GM19455 (cell line): ENCODE measurements around the gene FGF14.
A peak's percentile ranks its signal among the peaks of the same experiment; 100 is the strongest.

ENCODE experiments used
- ATAC-seq: cut with Tn5 transposase; IDR thresholded peaks from one replicate; pipeline ENCODE4 v1.9.1; 2021; ENCODE audit not compliant: unreplicated experiment

Gene FGF14

DNA sequence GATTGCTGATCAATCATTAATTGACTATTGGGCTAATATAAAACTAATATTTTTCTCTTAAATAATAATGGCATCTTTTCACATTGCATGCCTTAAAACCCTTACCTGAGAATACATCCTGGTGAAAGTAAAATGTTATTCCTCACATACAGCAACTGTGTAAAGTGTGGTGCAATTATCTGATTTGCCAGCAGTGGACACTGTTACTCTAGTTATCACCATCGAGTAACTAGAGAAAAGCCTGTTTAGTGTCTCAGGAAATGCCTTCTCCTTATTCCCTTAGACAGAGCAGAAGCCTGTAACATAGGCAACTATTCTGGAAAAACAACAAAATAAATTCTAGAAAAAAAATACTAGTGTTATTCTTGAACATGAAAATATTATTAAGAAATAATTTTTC lies 459.8 kb downstream of the FGF14 start:
- ATAC-seq, result peak; percentile 50

DNA sequence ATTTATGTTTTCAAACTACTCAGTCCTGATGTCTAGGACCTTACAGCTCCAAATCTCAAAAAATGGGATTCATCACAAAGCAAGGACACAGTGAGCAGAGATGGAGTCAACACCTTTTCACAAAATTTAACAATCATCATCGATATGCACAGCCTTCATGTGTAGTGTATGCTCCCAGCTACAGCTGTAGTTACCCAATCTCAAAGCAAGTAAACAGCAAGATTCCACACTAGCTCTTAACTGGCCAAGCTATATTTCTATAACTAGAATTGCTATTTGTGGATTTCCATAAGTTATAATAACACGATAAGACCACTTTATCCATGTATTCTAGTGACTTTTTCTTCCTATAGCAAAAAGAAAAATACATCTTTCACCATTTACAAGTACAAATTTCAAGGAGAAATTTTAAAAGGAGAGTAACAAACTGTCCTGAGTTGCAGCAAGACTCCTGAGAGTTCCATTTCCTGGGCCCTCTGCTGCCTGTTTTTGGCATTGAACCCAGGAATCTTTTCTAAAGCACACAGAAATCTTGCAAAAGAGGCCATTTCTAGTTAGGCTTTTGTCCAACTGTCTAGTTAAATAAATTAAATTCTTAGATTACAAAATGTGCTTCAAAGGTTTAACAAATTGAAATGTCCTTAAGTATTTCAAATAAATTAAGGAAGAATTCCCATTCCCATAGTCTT lies 460.6 kb downstream of the FGF14 start:
- no peak for ATAC-seq

DNA sequence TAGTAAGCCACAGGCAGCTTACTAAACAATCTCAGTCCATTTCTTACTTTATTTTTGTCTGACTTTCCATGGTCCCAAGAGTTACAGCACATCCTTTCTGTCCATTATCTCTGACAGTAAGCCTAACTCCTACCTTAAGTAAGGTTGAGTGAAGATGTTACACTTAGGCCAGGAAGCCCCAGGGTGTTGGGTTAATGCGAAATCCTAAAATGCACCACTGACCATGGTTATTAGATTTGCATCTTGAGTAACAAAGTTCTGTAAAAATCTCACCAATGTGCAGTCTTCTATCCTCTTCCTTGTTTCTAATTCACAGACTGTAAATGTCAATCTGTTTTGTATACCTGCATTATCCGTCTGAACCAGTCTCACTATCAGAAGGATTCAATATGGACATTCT lies 462.5 kb downstream of the FGF14 start:
- no peak for ATAC-seq

- no peak for ATAC-seq
Observed at GRCh38 chr13:101935828-101936227, 466.0 kb downstream of the FGF14 start.

- no peak for ATAC-seq
Observed at GRCh38 chr13:101931186-101931585, 470.7 kb downstream of the FGF14 start.

- no peak for ATAC-seq
Observed at GRCh38 chr13:101930331-101930730, 471.5 kb downstream of the FGF14 start.

DNA sequence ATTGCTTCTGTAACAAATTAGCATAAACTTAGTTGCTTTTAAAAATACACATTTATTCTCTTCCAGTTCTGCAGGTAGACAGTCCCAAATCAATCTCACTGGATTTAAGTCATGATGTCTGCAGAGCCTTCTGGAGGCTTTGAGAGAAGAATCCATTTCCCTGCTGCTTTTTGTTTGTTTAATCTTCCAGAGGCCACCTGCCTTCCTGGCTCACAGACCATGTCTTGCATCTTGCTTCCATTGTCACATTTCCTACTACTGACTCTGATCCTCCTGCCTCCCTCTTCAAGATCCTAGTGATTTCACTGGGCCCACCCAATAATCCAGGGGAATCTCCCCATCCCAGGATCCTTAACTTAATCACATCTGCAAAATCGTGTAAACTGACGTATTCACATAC lies 476.1 kb downstream of the FGF14 start:
- no peak for ATAC-seq

DNA sequence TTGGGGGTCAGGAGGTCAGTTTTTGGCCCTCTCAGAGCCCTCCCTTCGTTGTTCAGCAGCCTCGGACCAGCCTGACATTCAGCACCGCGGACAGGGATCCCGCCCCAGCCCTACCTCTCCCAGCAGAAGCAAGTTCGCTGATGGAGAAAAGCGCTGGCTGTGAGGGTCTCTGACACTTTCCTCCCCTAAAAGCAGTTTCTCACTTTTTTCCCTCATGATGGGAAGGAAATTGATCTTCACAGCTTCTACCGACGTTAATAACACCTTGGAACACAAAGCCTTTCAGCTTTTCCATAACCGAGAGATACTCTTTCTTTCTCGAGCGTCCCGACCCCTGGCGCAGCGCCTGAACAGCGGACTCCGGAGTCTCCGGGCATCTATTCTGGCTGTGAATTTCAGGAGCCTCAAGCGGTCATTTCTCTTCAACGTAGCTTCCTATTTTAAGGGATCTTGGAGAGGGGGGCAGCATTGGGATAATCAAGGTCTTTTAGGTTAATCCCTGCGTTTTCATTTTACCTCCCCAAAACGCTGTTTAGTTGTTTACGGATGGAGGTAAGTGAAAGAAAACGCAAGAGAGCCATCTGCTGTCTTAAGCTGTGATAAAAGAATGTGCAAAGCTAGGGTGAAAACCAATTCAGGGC lies 482.2 kb downstream of the FGF14 start:
- ATAC-seq, result no peak

DNA sequence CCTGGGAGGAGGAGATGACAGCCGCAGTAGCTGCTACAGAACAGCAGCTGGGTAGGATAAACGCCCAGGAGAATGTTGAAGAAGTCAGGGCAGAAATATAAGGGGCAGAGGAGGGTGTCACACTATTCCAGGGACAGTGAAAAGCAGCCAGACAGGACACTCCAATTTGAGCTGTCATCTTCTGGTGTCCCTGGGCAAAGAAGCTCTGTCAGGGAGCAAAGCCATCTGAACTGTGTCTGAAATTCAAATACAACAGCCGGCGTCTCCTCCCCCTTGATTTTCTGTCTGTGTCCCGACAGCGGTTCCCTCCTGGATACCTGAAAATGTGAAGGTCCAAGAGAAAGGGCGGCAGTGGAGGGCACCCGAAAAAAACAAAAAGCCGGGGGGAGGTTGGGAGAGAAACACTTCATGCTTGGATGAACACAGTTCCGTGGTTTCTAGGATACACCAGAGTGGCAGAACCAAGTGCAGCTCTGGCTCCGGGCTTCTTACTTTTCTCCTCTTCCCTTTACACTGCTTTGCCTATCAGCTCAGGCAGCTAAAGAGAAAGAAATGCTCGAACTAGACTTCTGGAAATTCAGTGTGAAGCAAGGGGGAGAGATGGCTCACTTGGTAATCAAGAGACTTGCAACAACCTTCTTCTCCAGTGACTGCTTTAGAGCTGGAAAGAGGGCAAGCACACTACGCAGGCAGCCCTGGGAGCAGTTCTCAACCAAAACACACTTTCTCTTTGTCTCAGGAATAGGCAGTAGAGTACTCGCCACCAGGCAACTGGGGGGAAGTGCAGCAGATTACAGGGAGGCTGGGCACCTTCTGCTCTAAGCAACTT lies 483.8 kb downstream of the FGF14 start:
- ATAC-seq, result no peak

- ATAC-seq, result no peak
Observed at GRCh38 chr13:101917475-101917810, 484.4 kb downstream of the FGF14 start.

DNA sequence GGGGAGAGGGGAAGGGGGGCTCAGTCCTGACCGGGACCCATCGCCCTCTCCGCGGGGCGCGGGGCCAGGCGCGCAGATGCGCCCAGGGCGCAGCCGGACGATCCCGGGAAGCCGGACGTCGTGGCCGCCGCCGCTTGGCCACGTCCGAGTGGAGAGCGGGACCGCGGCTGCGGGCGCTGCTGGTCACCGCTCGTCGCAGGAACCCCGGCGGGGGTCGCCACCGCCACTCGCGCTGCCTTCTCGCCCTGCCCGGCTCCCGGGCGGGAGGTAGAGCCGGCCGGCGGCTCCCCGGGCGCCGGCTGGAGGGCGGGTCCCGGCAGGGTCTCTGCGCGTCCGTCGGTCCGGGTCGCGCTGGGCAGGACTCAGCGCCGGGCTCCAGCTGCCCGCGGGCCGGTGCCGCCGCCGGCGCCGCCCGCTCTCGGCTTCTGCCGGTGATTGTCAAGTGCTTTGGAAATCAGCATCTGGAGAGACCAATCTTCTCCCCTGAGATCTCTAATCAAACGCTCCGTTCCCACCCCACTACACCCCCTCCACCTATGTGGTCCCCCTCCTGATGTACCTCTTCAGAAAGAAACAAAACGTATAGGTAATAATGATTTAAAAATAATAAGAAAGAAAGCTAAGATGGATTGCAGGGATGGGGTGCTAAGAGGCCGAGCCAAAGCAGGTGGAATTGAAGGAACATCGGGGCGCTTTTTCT lies 484.9 kb downstream of the FGF14 start:
- ATAC-seq, result no peak

- no peak for ATAC-seq
Observed at GRCh38 chr13:101916108-101916774, 485.6 kb downstream of the FGF14 start.

GRCh38 chr13:101915755-101916107 lies 486.1 kb downstream of the FGF14 start:
- ATAC-seq, result no peak

GRCh38 chr13:101915331-101915730 lies 486.5 kb downstream of the FGF14 start:
- no peak for ATAC-seq

GRCh38 chr13:101911752-101912151 lies 490.1 kb downstream of the FGF14 start:
- ATAC-seq, result no peak

DNA sequence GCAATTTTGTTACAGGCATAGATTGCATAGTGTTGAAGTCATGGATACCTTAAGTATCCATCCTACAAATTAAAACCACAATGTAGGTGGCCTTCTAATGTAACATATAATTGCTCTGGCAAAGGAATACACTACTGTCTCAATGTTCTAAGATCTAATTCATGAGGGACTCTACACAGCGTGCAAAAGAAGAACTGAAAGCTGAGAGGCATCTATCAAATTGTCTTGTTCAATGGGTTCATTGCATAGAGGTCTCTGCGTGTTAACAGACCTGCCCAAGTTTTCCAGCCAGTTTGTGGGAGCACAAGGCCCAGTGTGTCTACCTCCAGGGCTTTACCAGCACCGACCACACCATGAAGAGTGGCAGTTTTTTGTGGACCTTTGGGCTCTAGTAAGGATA lies 498.0 kb downstream of the FGF14 start:
- no peak for ATAC-seq

GRCh38 chr13:101898676-101899075 lies 503.2 kb downstream of the FGF14 start:
- ATAC-seq, result no peak

- ATAC-seq, result no peak
Observed at GRCh38 chr13:101896541-101896940, 505.3 kb downstream of the FGF14 start.

DNA sequence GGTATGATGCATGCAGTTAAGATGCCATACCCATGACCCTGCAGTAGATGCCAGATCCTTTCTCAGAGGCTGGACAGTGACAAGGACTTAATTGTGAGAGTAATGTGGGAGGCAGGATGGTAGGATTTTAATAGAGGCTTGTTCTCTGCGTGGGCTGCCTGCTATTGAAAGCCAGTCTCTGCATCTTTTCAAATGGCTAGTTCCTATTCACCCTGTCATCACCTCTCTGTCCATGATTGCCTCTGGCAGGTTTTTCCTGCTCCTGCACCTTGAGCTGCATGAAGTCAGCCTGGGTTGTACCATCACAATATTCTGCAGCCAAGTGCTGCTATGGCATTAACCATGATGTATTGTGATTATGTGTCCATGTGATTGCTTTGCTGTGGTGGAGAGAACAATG lies 508.8 kb downstream of the FGF14 start:
- no peak for ATAC-seq

- no peak for ATAC-seq
Observed at GRCh38 chr13:101892296-101892695, 509.6 kb downstream of the FGF14 start.

DNA sequence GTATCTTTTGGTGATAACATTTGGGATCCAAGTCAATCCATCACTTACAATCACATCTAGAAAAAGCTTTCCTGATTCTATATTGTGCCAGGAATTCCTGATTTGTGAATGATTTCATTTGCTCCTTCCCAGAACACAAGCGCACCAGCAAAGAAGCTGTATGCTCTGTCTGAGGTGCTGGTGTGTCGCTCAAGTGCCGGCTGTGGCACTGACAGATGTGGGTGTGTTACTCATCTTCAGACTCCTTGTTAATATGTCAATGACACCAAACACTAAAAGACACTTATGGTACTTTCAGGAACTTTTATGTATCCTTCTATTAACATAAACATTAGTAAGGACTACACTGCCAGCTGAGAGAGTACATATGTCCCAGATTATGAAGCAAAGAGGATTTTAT lies 520.3 kb downstream of the FGF14 start:
- ATAC-seq, result no peak
